Stimulated activated effector memory CD8-positive, alpha-beta T cell treated with anti-CD3 and anti-CD28 coated beads, Interleukin-12 subunit alpha, Interleukin-12 subunit beta, amount 100 ng/mL, for 72 hours (primary cell): ENCODE measurements around the gene ABHD2.

ENCODE experiments used
- ATAC-seq: fragments of 150-1000 bp; cut with Tn5 transposase; 2 replicates; pipeline ENCODE4 v1.10.0; 2021
- DNase-seq, 2 donors: peaks; one replicate each; pipeline ENCODE4 v3.0.0; 2021 to 2022; ENCODE audit warnings: low spot score in 2 of 2
- H3K27ac Mint-ChIP-seq: one replicate; pipeline ENCODE4 v1.8.0; 2022; ENCODE audit warnings: mild to moderate bottlenecking, mixed read lengths
- H3K36me3 Mint-ChIP-seq: one replicate; pipeline ENCODE4 v1.8.0; 2022; ENCODE audit warnings: mild to moderate bottlenecking, mixed read lengths
- H3K4me1 Mint-ChIP-seq: one replicate; pipeline ENCODE4 v1.8.0; 2022; ENCODE audit warnings: mixed read lengths
- H3K4me3 Mint-ChIP-seq: one replicate; pipeline ENCODE4 v1.8.0; 2022; ENCODE audit warnings: mild to moderate bottlenecking, mixed read lengths
- H3K9me3 Mint-ChIP-seq: one replicate; pipeline ENCODE4 v1.8.0; 2022; ENCODE audit warnings: mixed read lengths

Gene ABHD2

GRCh38 chr15:89144491-89144890 lies 56.2 kb downstream of the ABHD2 start:
- H3K27ac Mint-ChIP-seq = peak overlapping the region; percentile 1
- H3K36me3 Mint-ChIP-seq = peaks cover 6% of the 10 kb centered on the region
- ATAC-seq (no peak), DNase-seq (no peak)
- H3K4me1 Mint-ChIP-seq = peaks cover 27% of the 10 kb centered on the region
- H3K9me3 Mint-ChIP-seq = no peaks in the 10 kb centered on the region
- H3K4me3 Mint-ChIP-seq = no peak overlapping the region

GRCh38 chr15:89146366-89146765 lies 58.1 kb downstream of the ABHD2 start:
- H3K4me1 Mint-ChIP-seq = peaks cover 26% of the 10 kb centered on the region
- DNase-seq (no peak), ATAC-seq (no peak)
- no peak overlapping the region for H3K27ac Mint-ChIP-seq
- no peaks in the 10 kb centered on the region for H3K9me3 Mint-ChIP-seq
- no peak overlapping the region for H3K4me3 Mint-ChIP-seq
- peaks cover under 1% of the 10 kb centered on the region for H3K36me3 Mint-ChIP-seq

GRCh38 chr15:89148126-89148525 lies 59.9 kb downstream of the ABHD2 start:
- H3K4me3 Mint-ChIP-seq = no peak overlapping the region
- H3K36me3 Mint-ChIP-seq = peaks cover 18% of the 10 kb centered on the region
- H3K4me1 Mint-ChIP-seq = peaks cover 26% of the 10 kb centered on the region
- DNase-seq (no peak), ATAC-seq (no peak)
- no peaks in the 10 kb centered on the region for H3K9me3 Mint-ChIP-seq
- no peak overlapping the region for H3K27ac Mint-ChIP-seq

- H3K9me3 Mint-ChIP-seq = no peaks in the 10 kb centered on the region
- H3K27ac Mint-ChIP-seq = no peak overlapping the region
- ATAC-seq = no peak
- no peak for DNase-seq
- peaks cover 13% of the 10 kb centered on the region for H3K4me1 Mint-ChIP-seq
- peaks cover 33% of the 10 kb centered on the region for H3K36me3 Mint-ChIP-seq
- no peak overlapping the region for H3K4me3 Mint-ChIP-seq
These were observed 61.3 kb downstream of the ABHD2 start for GRCh38 chr15:89149501-89150101.

- H3K9me3 Mint-ChIP-seq = no peaks in the 10 kb centered on the region
- ATAC-seq (no peak), DNase-seq (no peak)
- H3K27ac Mint-ChIP-seq = no peak overlapping the region
- H3K4me3 Mint-ChIP-seq = no peak overlapping the region
- H3K36me3 Mint-ChIP-seq = peaks cover 37% of the 10 kb centered on the region
- peaks cover 12% of the 10 kb centered on the region for H3K4me1 Mint-ChIP-seq
These were observed 62.0 kb downstream of the ABHD2 start for GRCh38 chr15:89150287-89150686.

- H3K27ac Mint-ChIP-seq = no peak overlapping the region
- peaks cover 44% of the 10 kb centered on the region for H3K36me3 Mint-ChIP-seq
- no peak overlapping the region for H3K4me3 Mint-ChIP-seq
- H3K9me3 Mint-ChIP-seq = no peaks in the 10 kb centered on the region
- peaks cover 7% of the 10 kb centered on the region for H3K4me1 Mint-ChIP-seq
- DNase-seq = no peak
- no peak for ATAC-seq
These were observed 62.8 kb downstream of the ABHD2 start for GRCh38 chr15:89150762-89151664.

GRCh38 chr15:89155122-89155521 lies 66.9 kb downstream of the ABHD2 start:
- ATAC-seq (no peak), DNase-seq (no peak)
- Mint-ChIP-seq H3K36me3 (peaks cover 58% of the 10 kb centered on the region), H3K9me3 (no peaks in the 10 kb centered on the region), H3K4me3 (no peak overlapping the region), H3K27ac (no peak overlapping the region), H3K4me1 (peaks cover 5% of the 10 kb centered on the region)

GRCh38 chr15:89155656-89156055 lies 67.4 kb downstream of the ABHD2 start:
- H3K9me3 Mint-ChIP-seq = no peaks in the 10 kb centered on the region
- DNase-seq = no peak
- H3K36me3 Mint-ChIP-seq = peaks cover 58% of the 10 kb centered on the region
- H3K4me1 Mint-ChIP-seq = peaks cover 5% of the 10 kb centered on the region
- ATAC-seq = no peak
- H3K27ac Mint-ChIP-seq = no peak overlapping the region
- no peak overlapping the region for H3K4me3 Mint-ChIP-seq

- no peaks in the 10 kb centered on the region for H3K4me1 Mint-ChIP-seq
- H3K27ac Mint-ChIP-seq = no peak overlapping the region
- H3K36me3 Mint-ChIP-seq = peaks cover 51% of the 10 kb centered on the region
- no peak overlapping the region for H3K4me3 Mint-ChIP-seq
- no peaks in the 10 kb centered on the region for H3K9me3 Mint-ChIP-seq
- ATAC-seq (no peak), DNase-seq (no peak)
These were observed 68.8 kb downstream of the ABHD2 start for GRCh38 chr15:89157061-89157460.

GRCh38 chr15:89157918-89158564 lies 69.8 kb downstream of the ABHD2 start:
- Mint-ChIP-seq H3K36me3 (peaks cover 46% of the 10 kb centered on the region), H3K9me3 (no peaks in the 10 kb centered on the region), H3K4me1 (no peaks in the 10 kb centered on the region), H3K27ac (no peak overlapping the region), H3K4me3 (no peak overlapping the region)
- DNase-seq (no peak), ATAC-seq (no peak)

GRCh38 chr15:89161666-89162065 lies 73.4 kb downstream of the ABHD2 start:
- Mint-ChIP-seq H3K9me3 (no peaks in the 10 kb centered on the region), H3K4me3 (no peak overlapping the region), H3K36me3 (peaks cover 12% of the 10 kb centered on the region), H3K27ac (no peak overlapping the region), H3K4me1 (no peaks in the 10 kb centered on the region)
- ATAC-seq (no peak), DNase-seq (no peak)

- Mint-ChIP-seq H3K4me1 (peaks cover 16% of the 10 kb centered on the region), H3K27ac (no peak overlapping the region), H3K9me3 (no peaks in the 10 kb centered on the region), H3K36me3 (peaks cover 5% of the 10 kb centered on the region), H3K4me3 (no peak overlapping the region)
- no peak for ATAC-seq
- DNase-seq = no peak
These were observed 75.2 kb downstream of the ABHD2 start for GRCh38 chr15:89163271-89164055.

- DNase-seq (no peak), ATAC-seq (no peak)
- peaks cover 24% of the 10 kb centered on the region for H3K4me1 Mint-ChIP-seq
- H3K9me3 Mint-ChIP-seq = no peaks in the 10 kb centered on the region
- H3K27ac Mint-ChIP-seq = no peak overlapping the region
- H3K4me3 Mint-ChIP-seq = no peak overlapping the region
- H3K36me3 Mint-ChIP-seq = peaks cover 5% of the 10 kb centered on the region
These were observed 76.5 kb downstream of the ABHD2 start for GRCh38 chr15:89164712-89165211.

- peaks cover 5% of the 10 kb centered on the region for H3K36me3 Mint-ChIP-seq
- H3K9me3 Mint-ChIP-seq = no peaks in the 10 kb centered on the region
- DNase-seq = no peak
- H3K4me3 Mint-ChIP-seq = no peak overlapping the region
- no peak for ATAC-seq
- H3K4me1 Mint-ChIP-seq = peaks cover 24% of the 10 kb centered on the region
- no peak overlapping the region for H3K27ac Mint-ChIP-seq
These were observed 77.4 kb downstream of the ABHD2 start for GRCh38 chr15:89165677-89166076.
